Endothelial cell of umbilical vein (primary cell): Measurements from ENCODE around the gene ZNF768.

Experiments used
- EZH2 ChIP-seq: IDR thresholded peaks from 2 replicates; pipeline ENCODE4 v1.6.1; 2012; ENCODE audit warnings: borderline replicate concordance, low read depth, mild to moderate bottlenecking, moderate library complexity, low read length, inconsistent platforms; ENCODE audit not compliant: severe bottlenecking
- FOS ChIP-seq: IDR thresholded peaks from 2 replicates; pipeline ENCODE4 v1.6.1; 2011; ENCODE audit warnings: mild to moderate bottlenecking, low read length, moderate library complexity, borderline replicate concordance; ENCODE audit not compliant: insufficient read depth
- MYC ChIP-seq: IDR thresholded peaks from one replicate; pipeline ENCODE4 v1.6.1; 2011; ENCODE audit warnings: mild to moderate bottlenecking, low read depth, low read length
- POLR2A ChIP-seq: IDR thresholded peaks from 2 replicates; pipeline ENCODE4 v1.6.1; 2012; ENCODE audit warnings: low read depth, mild to moderate bottlenecking, control low read depth, low read length
- POLR2AphosphoS5 ChIP-seq: IDR thresholded peaks from 2 replicates; pipeline ENCODE4 v1.6.1; 2012; ENCODE audit warnings: low read depth, mild to moderate bottlenecking, control low read depth, low read length, moderate library complexity; ENCODE audit not compliant: insufficient read depth
- TF ChIP-seq, protein P1 (sequence below), 2 donors: IDR thresholded peaks; 1 replicate in 1 of 2; 2 replicates in 1 of 2; pipeline ENCODE4 v1.5.1; 2011; ENCODE audit warnings: low read length in 2 of 2, mild to moderate bottlenecking in 2 of 2, moderate library complexity in 2 of 2, control low read depth in 1 of 2, inconsistent platforms in 1 of 2, low read depth in 1 of 2; ENCODE audit not compliant: insufficient read depth in 1 of 2; ENCODE audit errors: extremely low read depth in 1 of 2

DNA sequence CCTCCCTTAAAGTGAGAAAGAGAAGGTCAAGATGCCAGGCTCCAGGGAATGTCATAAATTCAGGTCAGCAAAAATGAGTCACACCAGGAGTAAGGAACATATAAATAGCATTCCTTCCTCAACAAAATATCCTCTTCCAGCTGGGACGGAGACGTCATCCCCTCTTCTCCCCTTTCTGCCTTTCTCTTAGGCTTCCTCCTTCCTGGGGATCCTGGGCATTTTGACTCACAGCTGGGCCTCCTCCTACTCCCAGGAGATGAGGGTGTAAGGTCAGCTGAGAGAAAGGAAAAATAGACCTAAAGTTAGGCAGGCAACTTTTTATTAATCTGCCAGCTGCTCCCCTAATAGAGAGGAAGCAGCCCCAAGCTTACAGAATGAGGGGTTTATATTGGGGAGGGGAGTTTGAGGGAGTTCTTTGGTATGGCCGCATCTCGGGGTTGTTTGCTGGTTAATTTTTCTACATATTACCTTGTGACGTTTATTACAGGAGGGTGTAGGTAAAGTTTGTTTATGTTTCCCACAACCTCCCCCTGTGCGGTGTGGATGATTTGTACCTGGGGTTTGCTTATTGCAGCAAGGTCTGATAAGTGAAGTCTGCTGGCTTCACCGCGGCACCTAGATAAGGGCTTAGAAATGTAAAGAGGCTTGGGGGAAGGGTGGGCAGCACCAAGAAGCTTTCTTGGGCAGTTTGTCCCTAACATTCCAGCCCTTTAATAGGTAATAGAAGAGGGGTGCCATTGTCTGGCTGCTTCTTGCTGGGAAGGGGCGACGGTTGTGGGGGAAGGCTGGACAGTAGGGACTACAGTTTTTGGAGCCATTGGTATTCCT, 15.3 kb upstream of the ZNF768 start:
- TF ChIP-seq, protein P1, sequence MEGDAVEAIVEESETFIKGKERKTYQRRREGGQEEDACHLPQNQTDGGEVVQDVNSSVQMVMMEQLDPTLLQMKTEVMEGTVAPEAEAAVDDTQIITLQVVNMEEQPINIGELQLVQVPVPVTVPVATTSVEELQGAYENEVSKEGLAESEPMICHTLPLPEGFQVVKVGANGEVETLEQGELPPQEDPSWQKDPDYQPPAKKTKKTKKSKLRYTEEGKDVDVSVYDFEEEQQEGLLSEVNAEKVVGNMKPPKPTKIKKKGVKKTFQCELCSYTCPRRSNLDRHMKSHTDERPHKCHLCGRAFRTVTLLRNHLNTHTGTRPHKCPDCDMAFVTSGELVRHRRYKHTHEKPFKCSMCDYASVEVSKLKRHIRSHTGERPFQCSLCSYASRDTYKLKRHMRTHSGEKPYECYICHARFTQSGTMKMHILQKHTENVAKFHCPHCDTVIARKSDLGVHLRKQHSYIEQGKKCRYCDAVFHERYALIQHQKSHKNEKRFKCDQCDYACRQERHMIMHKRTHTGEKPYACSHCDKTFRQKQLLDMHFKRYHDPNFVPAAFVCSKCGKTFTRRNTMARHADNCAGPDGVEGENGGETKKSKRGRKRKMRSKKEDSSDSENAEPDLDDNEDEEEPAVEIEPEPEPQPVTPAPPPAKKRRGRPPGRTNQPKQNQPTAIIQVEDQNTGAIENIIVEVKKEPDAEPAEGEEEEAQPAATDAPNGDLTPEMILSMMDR (IDR thresholded peaks at IDR 0.05; ENCODE audit: extremely low read depth in 1 of 2, insufficient read depth in 1 of 2, low read depth in 1 of 2, low read length in 2 of 2) = no peak
- TF ChIP-seq POLR2A = no peak
- TF ChIP-seq MYC = no peak
- TF ChIP-seq EZH2 = no peak
- TF ChIP-seq FOS = peak; percentile 60
- TF ChIP-seq POLR2AphosphoS5 = no peak
